Ectodermal cell (in vitro differentiated cells): ENCODE results near the gene TBC1D32.
"Not testable (repeated sequence)": the region's sequence is repeated elsewhere in the genome, so short reads cannot be mapped to it uniquely, and the experiment has no call there.

Experiments
- H3K27ac ChIP-seq: 2 replicates; pipeline ENCODE4 v1.7.0; 2013; ENCODE audit warnings: mild to moderate bottlenecking, low read depth, low read length; ENCODE audit not compliant: insufficient read depth, poor library complexity, severe bottlenecking
- H3K27me3 ChIP-seq: 2 replicates; pipeline ENCODE4 v1.7.0; 2013; ENCODE audit warnings: mild to moderate bottlenecking, low read length; ENCODE audit not compliant: insufficient read depth, control insufficient read depth, poor library complexity, severe bottlenecking
- H3K36me3 ChIP-seq: one replicate; pipeline ENCODE4 v1.7.0; 2013; ENCODE audit warnings: low read length; ENCODE audit not compliant: control insufficient read depth, insufficient read depth
- H3K4me1 ChIP-seq: one replicate; pipeline ENCODE4 v1.7.0; 2013; ENCODE audit warnings: low read length; ENCODE audit not compliant: control insufficient read depth, insufficient read depth
- H3K4me3 ChIP-seq: 2 replicates; pipeline ENCODE4 v1.7.0; 2013; ENCODE audit warnings: low read depth, low read length, control low read depth; ENCODE audit not compliant: insufficient read depth
- H3K9me3 ChIP-seq: 2 replicates; pipeline ENCODE4 v1.7.0; 2013; ENCODE audit warnings: mild to moderate bottlenecking, low read length, moderate library complexity; ENCODE audit not compliant: control insufficient read depth
- WGBS, 2 experiments: methylation state at CpG; one replicate each; pipeline ENCODE4 v1.1.7; 2013; ENCODE audit warnings: missing lambda C conversion rate in 2 of 2; 5-methylcytosine and 5-hydroxymethylcytosine counted together

TBC1D32 gene

GRCh38 chr6:121352941-121353340 lies 18.7 kb upstream of the TBC1D32 start:
- Histone ChIP-seq H3K4me3 (no peak overlapping the region), H3K27ac (no peak overlapping the region), H3K36me3 (no peaks in the 10 kb centered on the region), H3K9me3 (no peaks in the 10 kb centered on the region), H3K27me3 (no peaks in the 10 kb centered on the region), H3K4me1 (no peaks in the 10 kb centered on the region)
- WGBS, 2 experiments: 43% methylated on average over 1 of the region's 1 CpG; no CpG with 5 or more reads in 1 of the 2 experiments

- no peaks in the 10 kb centered on the region for H3K27me3 ChIP-seq
- H3K27ac ChIP-seq: no peak overlapping the region
- no peaks in the 10 kb centered on the region for H3K4me1 ChIP-seq
- no peaks in the 10 kb centered on the region for H3K9me3 ChIP-seq
- 100% methylated on average over 1 of the region's 1 CpG; no CpG with 5 or more reads in 1 of the 2 experiments for WGBS, 2 experiments
- H3K4me3 ChIP-seq: no peak overlapping the region
- no peaks in the 10 kb centered on the region for H3K36me3 ChIP-seq
These were observed 17.6 kb upstream of the TBC1D32 start for GRCh38 chr6:121351916-121352315.

GRCh38 chr6:121349596-121349995 lies 15.3 kb upstream of the TBC1D32 start:
- Histone ChIP-seq H3K27ac (no peak overlapping the region), H3K4me3 (no peak overlapping the region), H3K9me3 (no peaks in the 10 kb centered on the region), H3K4me1 (no peaks in the 10 kb centered on the region), H3K27me3 (no peaks in the 10 kb centered on the region), H3K36me3 (no peaks in the 10 kb centered on the region)
- WGBS, 2 experiments: 76 to 79% methylated on average over 1 of the region's 1 CpG

- Histone ChIP-seq H3K9me3 (no peaks in the 10 kb centered on the region), H3K27ac (no peak overlapping the region), H3K27me3 (no peaks in the 10 kb centered on the region), H3K4me1 (no peaks in the 10 kb centered on the region), H3K36me3 (no peaks in the 10 kb centered on the region), H3K4me3 (no peak overlapping the region)
- WGBS, 2 experiments: 87 to 88% methylated on average over 1 to 2 of the region's 3 CpGs
These were observed 13.2 kb upstream of the TBC1D32 start for GRCh38 chr6:121347484-121347883.

GRCh38 chr6:121344539-121344938 lies 10.3 kb upstream of the TBC1D32 start:
- WGBS, 2 experiments: 90% methylated on average over 1 of the region's 2 CpGs; no CpG with 5 or more reads in 1 of the 2 experiments

DNA sequence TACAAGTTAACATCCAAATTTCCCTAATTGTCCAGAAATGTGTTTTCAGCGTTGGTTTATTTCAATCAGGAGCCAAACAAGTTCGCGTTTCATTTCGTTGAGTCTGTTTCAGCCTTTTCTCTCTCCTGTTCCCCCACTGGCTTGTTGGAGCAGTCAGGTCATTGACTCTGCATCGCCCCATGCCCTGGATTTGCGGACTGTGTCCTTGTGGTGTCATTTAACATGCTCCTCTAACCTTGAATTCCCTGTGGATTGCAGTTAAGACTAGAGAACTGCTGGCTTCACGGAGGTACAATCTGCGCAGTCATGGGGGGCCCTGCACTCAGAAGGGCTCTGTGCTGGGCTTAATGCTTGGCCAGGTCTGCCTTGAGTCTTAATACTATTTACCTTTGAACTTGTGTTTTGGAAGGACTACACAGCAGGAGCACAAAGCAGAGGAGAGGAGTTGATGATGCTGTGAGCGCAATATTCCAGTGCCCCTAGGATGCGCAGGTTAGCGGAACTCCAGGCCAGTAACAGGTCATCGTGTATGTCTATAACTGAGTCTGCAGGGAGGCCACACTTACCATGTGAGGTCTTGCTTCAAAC lies 5.5 kb upstream of the TBC1D32 start:
- Histone ChIP-seq H3K9me3 (no peaks in the 10 kb centered on the region), H3K4me1 (no peaks in the 10 kb centered on the region), H3K4me3 (no peak overlapping the region), H3K36me3 (no peaks in the 10 kb centered on the region), H3K27me3 (no peaks in the 10 kb centered on the region), H3K27ac (no peak overlapping the region)
- 94% methylated on average over 12 of the region's 12 CpGs for WGBS, 2 experiments

More at GRCh38 chr6:121344539-121344938, 10.3 kb upstream of the TBC1D32 start:
- Histone ChIP-seq H3K4me1 (no peaks in the 10 kb centered on the region), H3K27ac (no peak overlapping the region), H3K36me3 (no peaks in the 10 kb centered on the region), H3K9me3 (no peaks in the 10 kb centered on the region), H3K27me3 (no peaks in the 10 kb centered on the region), H3K4me3 (no peak overlapping the region)

- 67% methylated on average over 1 of the region's 2 CpGs; no CpG with 5 or more reads in 1 of the 2 experiments for whole genome bisulfite sequencing, 2 experiments
- no peak overlapping the region for H3K4me3 ChIP-seq
- peaks cover under 1% of the 10 kb centered on the region for H3K4me1 ChIP-seq
- H3K27me3 ChIP-seq: no peaks in the 10 kb centered on the region
- H3K9me3 ChIP-seq: no peaks in the 10 kb centered on the region
- no peak overlapping the region for H3K27ac ChIP-seq
- no peaks in the 10 kb centered on the region for H3K36me3 ChIP-seq
These were observed 4.7 kb upstream of the TBC1D32 start for GRCh38 chr6:121338956-121339355.

GRCh38 chr6:121338366-121338765 lies 4.1 kb upstream of the TBC1D32 start:
- WGBS, 2 experiments: 100% methylated on average over 1 of the region's 1 CpG; no CpG with 5 or more reads in 1 of the 2 experiments
- Histone ChIP-seq H3K27ac (no peak overlapping the region), H3K4me3 (no peak overlapping the region), H3K4me1 (peaks cover 6% of the 10 kb centered on the region), H3K27me3 (no peaks in the 10 kb centered on the region), H3K9me3 (no peaks in the 10 kb centered on the region), H3K36me3 (no peaks in the 10 kb centered on the region)

- 93 to 94% methylated on average over 12 to 13 of the region's 13 CpGs for WGBS, 2 experiments
- peak overlapping the region; percentile 91 for H3K27ac ChIP-seq
These were observed 1.1 kb upstream of the TBC1D32 start for GRCh38 chr6:121335087-121336008.

GRCh38 chr6:121333694-121334093 lies 586 bp downstream of the TBC1D32 start:
- not testable (repeated sequence) for H3K27ac ChIP-seq, H3K27me3 ChIP-seq, H3K4me1 ChIP-seq, H3K36me3 ChIP-seq, H3K9me3 ChIP-seq
- WGBS, 2 experiments: 91 to 96% methylated on average over 24 to 28 of the region's 28 CpGs
- peak overlapping the region; percentile 63 for H3K4me3 ChIP-seq

More at GRCh38 chr6:121335087-121336008, 1.1 kb upstream of the TBC1D32 start:
- Histone ChIP-seq H3K27me3 (no peaks in the 10 kb centered on the region), H3K36me3 (no peaks in the 10 kb centered on the region), H3K9me3 (no peaks in the 10 kb centered on the region), H3K4me1 (peaks cover 7% of the 10 kb centered on the region), H3K4me3 (peak overlapping the region; percentile 63)
